H1 (cell line): ENCODE measurements around the gene DUOXA1. TPM values are rescaled to one million over a fixed set of nuclear protein-coding genes. Genes with fewer than 3 reads are reported as not detected.

Experiments
- CTCF ChIA-PET: fragments of 300-600 bp; sonication (Branson Sonifier 250); formaldehyde crosslinking; loops from one replicate; lab custom pipeline; 2021; ENCODE audit not compliant: partially characterized antibody; lab: Charles Lee
- POLR2A ChIA-PET: fragments of 300-600 bp; sonication (Branson Sonifier 250); formaldehyde crosslinking; loops from one replicate; lab custom pipeline; 2021; ENCODE audit warnings: inconsistent platforms; ENCODE audit not compliant: partially characterized antibody; lab: Charles Lee
- DNase-seq, 2 experiments: peaks; one replicate each; pipeline versions ENCODE4 v3.0.0 to v3.0.0-alpha.2; 2010 to 2022; ENCODE audit warnings: low spot score in 2 of 2, low read depth in 1 of 2, mixed read lengths in 1 of 2
- FAIRE-seq: peaks from 2 replicates; lab custom pipeline; 2011; peaks lifted over from hg19 to GRCh38; lab: Jason Lieb, UNC
- H2AFZ ChIP-seq: 2 replicates; pipeline ENCODE4 v1.8.1; 2012; ENCODE audit warnings: low read length, inconsistent platforms
- H2AK5ac ChIP-seq: 2 replicates; pipeline ENCODE4 v1.6.1; 2013; ENCODE audit warnings: low read depth, low read length
- H2BK120ac ChIP-seq: replicated peaks from 2 replicates; pipeline ENCODE3; 2013; ENCODE audit warnings: low read depth, low read length, inconsistent platforms
- H2BK12ac ChIP-seq: 2 replicates; pipeline ENCODE4 v1.6.1; 2013; ENCODE audit warnings: low read depth, low read length
- H2BK15ac ChIP-seq: 2 replicates; pipeline ENCODE4 v1.6.1; 2013; ENCODE audit warnings: low read length
- H2BK20ac ChIP-seq: 2 replicates; pipeline ENCODE4 v1.6.1; 2013; ENCODE audit warnings: low read length
- H2BK5ac ChIP-seq: 2 replicates; pipeline ENCODE4 v1.6.1; 2013; ENCODE audit warnings: low read depth, low read length
- H3K14ac ChIP-seq: 2 replicates; pipeline ENCODE4 v1.6.1; 2013; ENCODE audit warnings: inconsistent platforms; ENCODE audit not compliant: insufficient read length
- H3K18ac ChIP-seq: 2 replicates; pipeline ENCODE4 v1.6.1; 2013; ENCODE audit warnings: low read length; ENCODE audit errors: extremely low read depth
- H3K23ac ChIP-seq: 2 replicates; pipeline ENCODE4 v1.6.1; 2013; ENCODE audit warnings: inconsistent platforms; ENCODE audit not compliant: insufficient read length
- H3K23me2 ChIP-seq: 2 replicates; pipeline ENCODE4 v1.6.1; 2013; ENCODE audit warnings: low read depth, low read length
- H3K27ac ChIP-seq: 2 replicates; pipeline ENCODE4 v1.6.1; 2011; ENCODE audit warnings: low read depth, low read length, inconsistent platforms
- H3K27me3 ChIP-seq, 4 experiments: replicated peaks in 1 of 4; 1 replicate in 1 of 4; 2 replicates in 3 of 4; pipeline versions ENCODE4 v1.6.1 to v1.8.1; 2011 to 2013; ENCODE audit warnings: low read length in 3 of 4, mild to moderate bottlenecking in 3 of 4, inconsistent platforms in 2 of 4, mixed read lengths in 2 of 4, moderate library complexity in 1 of 4; ENCODE audit not compliant: control insufficient read depth in 3 of 4, insufficient read depth in 3 of 4; ENCODE audit errors: extremely low read depth in 1 of 4
- H3K36me3 ChIP-seq, 4 experiments: 2 replicates each; pipeline versions ENCODE4 v1.6.1 to v1.8.1; 2011 to 2013; ENCODE audit warnings: mild to moderate bottlenecking in 4 of 4, low read length in 3 of 4, moderate library complexity in 2 of 4, control low read depth in 1 of 4, inconsistent platforms in 1 of 4; ENCODE audit not compliant: insufficient read depth in 4 of 4, control insufficient read depth in 2 of 4
- H3K4ac ChIP-seq: replicated peaks from 2 replicates; pipeline ENCODE3; 2013; ENCODE audit warnings: low read length, low read depth, mixed read lengths, inconsistent platforms; ENCODE audit not compliant: insufficient read length
- H3K4me1 ChIP-seq, 4 experiments: replicated peaks in 1 of 4; 1 replicate in 1 of 4; 2 replicates in 3 of 4; pipeline versions ENCODE4 v1.6.1 to v1.8.1; 2011 to 2013; ENCODE audit warnings: low read length in 3 of 4, inconsistent platforms in 2 of 4, mixed read lengths in 1 of 4; ENCODE audit not compliant: insufficient read depth in 4 of 4, control insufficient read depth in 3 of 4
- H3K4me2 ChIP-seq, 2 experiments: 2 replicates each; pipeline versions ENCODE4 v1.6.1 to v1.8.1; 2011 to 2013; ENCODE audit warnings: low read depth in 2 of 2, low read length in 2 of 2, control low read depth in 1 of 2, inconsistent platforms in 1 of 2, mild to moderate bottlenecking in 1 of 2; ENCODE audit not compliant: insufficient read depth in 1 of 2
- H3K4me3 ChIP-seq, 4 experiments: fragments of 200-600, 300-600 bp in 1 of 4; sonication (generic), shearing (Covaris generic), sonication (Bioruptor Twin) in 1 of 4; 2 replicates each; pipeline versions ENCODE4 v1.5.1 to v1.8.1; 2011 to 2016; ENCODE audit warnings: low read length in 4 of 4, low read depth in 3 of 4, control low read depth in 2 of 4, inconsistent platforms in 2 of 4, mild to moderate bottlenecking in 2 of 4, mixed read lengths in 1 of 4, moderate library complexity in 1 of 4; ENCODE audit not compliant: insufficient read depth in 2 of 4; ENCODE audit errors: extremely low read depth in 1 of 4
- H3K56ac ChIP-seq: replicated peaks from 2 replicates; pipeline ENCODE3; 2013; ENCODE audit warnings: low read depth, mild to moderate bottlenecking, mixed read lengths, low read length, inconsistent platforms; ENCODE audit not compliant: insufficient read length
- H3K79me1 ChIP-seq: 2 replicates; pipeline ENCODE4 v1.6.1; 2013; ENCODE audit warnings: low read depth, low read length, control low read depth
- H3K79me2 ChIP-seq, 2 experiments: 2 replicates each; pipeline versions ENCODE4 v1.6.1 to v1.8.1; 2012 to 2013; ENCODE audit warnings: low read length in 2 of 2, mild to moderate bottlenecking in 2 of 2, inconsistent platforms in 1 of 2; ENCODE audit not compliant: insufficient read depth in 2 of 2, control insufficient read depth in 1 of 2
- H3K9ac ChIP-seq, 4 experiments: replicated peaks in 1 of 4; 1 replicate in 1 of 4; 2 replicates in 3 of 4; pipeline versions ENCODE4 v1.6.1 to v1.8.1; 2011 to 2013; ENCODE audit warnings: low read depth in 3 of 4, low read length in 3 of 4, control low read depth in 2 of 4, mild to moderate bottlenecking in 2 of 4, moderate library complexity in 2 of 4, inconsistent platforms in 1 of 4; ENCODE audit errors: extremely low read depth in 1 of 4
- H3K9me3 ChIP-seq, 2 experiments: 2 replicates each; pipeline versions ENCODE4 v1.6.1 to v1.8.1; 2012 to 2013; ENCODE audit warnings: mild to moderate bottlenecking in 2 of 2, moderate library complexity in 2 of 2, control low read depth in 1 of 2, inconsistent platforms in 1 of 2, low read depth in 1 of 2, low read length in 1 of 2, mixed read lengths in 1 of 2; ENCODE audit not compliant: insufficient read depth in 2 of 2
- H4K20me1 ChIP-seq, 2 experiments: replicated peaks in 1 of 2; 2 replicates each; pipeline versions ENCODE3 to v1.8.1; 2011 to 2013; ENCODE audit warnings: inconsistent platforms in 2 of 2, low read length in 2 of 2, mild to moderate bottlenecking in 1 of 2; ENCODE audit not compliant: insufficient read depth in 2 of 2, control insufficient read depth in 1 of 2
- H4K5ac ChIP-seq: 2 replicates; pipeline ENCODE4 v1.6.1; 2013; ENCODE audit warnings: low read length, low read depth, mixed read lengths, inconsistent platforms; ENCODE audit not compliant: insufficient read length
- H4K8ac ChIP-seq: 2 replicates; pipeline ENCODE4 v1.8.0; 2013; ENCODE audit warnings: mild to moderate bottlenecking, moderate library complexity, low read length, inconsistent platforms; ENCODE audit not compliant: insufficient read depth; ENCODE audit errors: extremely low read depth
- H4K91ac ChIP-seq: replicated peaks from 2 replicates; pipeline ENCODE3; 2013; ENCODE audit warnings: low read length, mixed read lengths, inconsistent platforms; ENCODE audit not compliant: insufficient read length
- CHD1 ChIP-seq: IDR thresholded peaks from 2 replicates; pipeline ENCODE4 v1.6.1; 2012; ENCODE audit warnings: low read depth, low read length, improper control_type of control experiment
- EGR1 ChIP-seq: IDR thresholded peaks from 2 replicates; pipeline ENCODE4 v1.6.1; 2011; ENCODE audit warnings: low read depth, low read length, borderline replicate concordance
- HDAC6 ChIP-seq: IDR thresholded peaks from one replicate; pipeline ENCODE4 v1.7.1; 2012; ENCODE audit warnings: low read depth, mild to moderate bottlenecking, inconsistent platforms, low read length, moderate library complexity
- JUN ChIP-seq: IDR thresholded peaks from 2 replicates; pipeline ENCODE4 v1.6.1; 2011; ENCODE audit warnings: low read depth, mild to moderate bottlenecking, improper control_type of control experiment, low read length
- MAFK ChIP-seq: IDR thresholded peaks from 2 replicates; pipeline ENCODE4 v1.6.1; 2012; ENCODE audit warnings: low read depth, mild to moderate bottlenecking, improper control_type of control experiment, low read length
- POU5F1 ChIP-seq: IDR thresholded peaks from 2 replicates; pipeline ENCODE4 v1.6.1; 2011; ENCODE audit warnings: low read depth, mild to moderate bottlenecking, low read length, moderate library complexity
- SAP30 ChIP-seq: fragments of 300-600 bp; sonication (generic); IDR thresholded peaks from 2 replicates; pipeline ENCODE4 v1.7.1; 2012; ENCODE audit warnings: low read length, moderate library complexity, mild to moderate bottlenecking, inconsistent platforms; ENCODE audit not compliant: insufficient read depth, insufficient replicate concordance
- SIN3A ChIP-seq, 2 experiments: IDR thresholded peaks in 1 of 2; conservative IDR thresholded peaks in 1 of 2; 2 replicates each; pipeline ENCODE4 v1.6.1; 2011 to 2012; ENCODE audit warnings: low read length in 2 of 2, improper control_type of control experiment in 1 of 2, low read depth in 1 of 2, mild to moderate bottlenecking in 1 of 2
- SP1 ChIP-seq: IDR thresholded peaks from 2 replicates; pipeline ENCODE4 v1.6.1; 2011; ENCODE audit warnings: low read depth, low read length
- SRF ChIP-seq: IDR thresholded peaks from 2 replicates; pipeline ENCODE4 v1.6.1; 2011; ENCODE audit warnings: mild to moderate bottlenecking, low read depth, low read length, moderate library complexity
- YY1 ChIP-seq: IDR thresholded peaks from 2 replicates; pipeline ENCODE4 v1.6.1; 2011; ENCODE audit warnings: low read depth, mild to moderate bottlenecking, low read length
- ZNF274 ChIP-seq: IDR thresholded peaks from 2 replicates; pipeline ENCODE4 v1.7.0; 2012; ENCODE audit warnings: low read length, borderline replicate concordance; ENCODE audit errors: extremely low read depth
- WGBS, 2 experiments: shearing (Covaris generic) in 1 of 2; methylation state at CpG; one replicate each; pipeline versions ENCODE4 v1.1.6 to v1.1.7; 2013 to 2015; ENCODE audit warnings: low lambda C conversion rate in 2 of 2, mixed read lengths in 2 of 2, inconsistent platforms in 1 of 2, low coverage in 1 of 2, missing lambda C conversion rate in 1 of 2; ENCODE audit not compliant: insufficient replicate concordance in 2 of 2, insufficient coverage in 1 of 2, insufficient read length in 1 of 2; ENCODE audit errors: extremely low coverage in 1 of 2, missing lambda C conversion rate in 1 of 2; 5-methylcytosine and 5-hydroxymethylcytosine counted together
- polyA plus RNA-seq, 7 experiments: library from polyadenylated mRNA; depleted of rRNA in 3 of 7; stranded (reverse) in 5 of 7; unstranded in 2 of 7; fragments of >200 nt in 5 of 7; fragments of 200-250 nt in 2 of 7; gene quantifications; 1 replicate in 5 of 7; 2 replicates in 1 of 7; 4 replicates in 1 of 7; pipeline versions ENCODE4 v1.2.1 to v1.2.3, GENCODE V29; 2011 to 2013; ENCODE audit warnings: missing spikeins in 2 of 7, mixed read lengths in 2 of 7
- total RNA-seq: library from RNA; stranded (reverse); fragmentation: NEBNext Ultra II Directional; extraction: Animal tissue kit (Norgen Biotek cat#: 25700); gene quantifications from 2 replicates; pipeline ENCODE4 v1.2.1, GENCODE V29; 2021
- TF ChIP-seq, protein P1 (sequence below): IDR thresholded peaks from 2 replicates; pipeline ENCODE4 v1.6.1; 2011; ENCODE audit warnings: low read length, improper control_type of control experiment

DUOXA1 gene
- total and polyA plus RNA-seq, 2 of the 8 experiments (the other 6 are each of a cell fraction or from before 2014, with no cell fraction given): 0.18 TPM; not detected in 1

- no peak for FAIRE-seq
- Histone ChIP-seq H3K18ac (no peak overlapping the region), H3K4me1 (no peaks in the 10 kb centered on the region; a peak in 1 of 7 replicates), H2BK15ac (no peak overlapping the region)
- TF ChIP-seq MAFK: no peak
- TF ChIP-seq EGR1: no peak
- no peak for TF ChIP-seq CHD1
- no peak for TF ChIP-seq SP1
- TF ChIP-seq POU5F1: no peak
- TF ChIP-seq SIN3A (conservative IDR thresholded peaks at IDR 0.05 in 1 of 2, IDR thresholded peaks at IDR 0.05 in 1 of 2; ENCODE audit: low read depth in 1 of 2, low read length in 2 of 2): no peak
- TF ChIP-seq HDAC6: no peak
- TF ChIP-seq SAP30: no peak
- TF ChIP-seq JUN: no peak
- TF ChIP-seq ZNF274: no peak
- no peak for TF ChIP-seq YY1
- no peak for TF ChIP-seq SRF
- TF ChIP-seq, protein P1, sequence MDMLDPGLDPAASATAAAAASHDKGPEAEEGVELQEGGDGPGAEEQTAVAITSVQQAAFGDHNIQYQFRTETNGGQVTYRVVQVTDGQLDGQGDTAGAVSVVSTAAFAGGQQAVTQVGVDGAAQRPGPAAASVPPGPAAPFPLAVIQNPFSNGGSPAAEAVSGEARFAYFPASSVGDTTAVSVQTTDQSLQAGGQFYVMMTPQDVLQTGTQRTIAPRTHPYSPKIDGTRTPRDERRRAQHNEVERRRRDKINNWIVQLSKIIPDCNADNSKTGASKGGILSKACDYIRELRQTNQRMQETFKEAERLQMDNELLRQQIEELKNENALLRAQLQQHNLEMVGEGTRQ: no peak
- TF ChIP-seq, all 59 proteins: peak for 0
- Histone ChIP-seq H3K79me1 (no peaks in the 10 kb centered on the region), H3K4me2 (no peak overlapping the region), H3K9me3 (no peaks in the 10 kb centered on the region), H3K4me3 (no peak overlapping the region), H2BK12ac (no peak overlapping the region), H2BK20ac (no peak overlapping the region), H3K23ac (no peak overlapping the region), H4K91ac (no peak overlapping the region), H2AK5ac (no peak overlapping the region), H3K14ac (no peak overlapping the region), H3K27me3 (no peaks in the 10 kb centered on the region), H2BK120ac (no peak overlapping the region), H3K23me2 (no peaks in the 10 kb centered on the region), H3K27ac (no peak overlapping the region), H3K4ac (no peak overlapping the region), H3K56ac (no peak overlapping the region), H4K20me1 (no peaks in the 10 kb centered on the region), H2BK5ac (no peak overlapping the region), H4K5ac (no peak overlapping the region), H3K36me3 (no peaks in the 10 kb centered on the region), H3K79me2 (no peaks in the 10 kb centered on the region), H4K8ac (no peak overlapping the region), H3K9ac (no peak overlapping the region), H2AFZ (no peak overlapping the region)
- WGBS, 2 experiments: 87% methylated on average over 2 of the region's 2 CpGs; no CpG with 5 or more reads in 1 of the 2 experiments
- ChIA-PET POLR2A (no interaction called here), CTCF (no interaction called here)
- DNase-seq: no peak
These were observed 38.1 kb downstream of the DUOXA1 start for GRCh38 chr15:45091576-45091975.
